SIG-M5 treated with dmso at 0.1 percent for 504 hours (cell line): Measurements from ENCODE around the gene ATP11A.
A peak's percentile ranks its signal among the peaks of the same experiment; 100 is the strongest.
"Not testable (repeated sequence)": the region's sequence is repeated elsewhere in the genome, so short reads cannot be mapped to it uniquely, and the experiment has no call there.

ENCODE experiments used
- DNase-seq: peaks from one replicate; lab custom pipeline; 2025; ENCODE audit not compliant: unreplicated experiment; lab: John Stamatoyannopoulos, UW

Gene ATP11A

GRCh38 chr13:112669881-112670499 is 19.8 kb upstream of the ATP11A start:
- DNase-seq = no peak

- no peak for DNase-seq
Measured at GRCh38 chr13:112670864-112671263, 19.0 kb upstream of the ATP11A start.

- DNase-seq = no peak
Measured at GRCh38 chr13:112671359-112671758, 18.5 kb upstream of the ATP11A start.

GRCh38 chr13:112672651-112673284 is 17.1 kb upstream of the ATP11A start:
- no peak for DNase-seq

GRCh38 chr13:112674412-112675365 is 15.1 kb upstream of the ATP11A start:
- DNase-seq = no peak

GRCh38 chr13:112675366-112675756 is 14.5 kb upstream of the ATP11A start:
- DNase-seq = no peak

- not testable (repeated sequence) for DNase-seq
Measured at GRCh38 chr13:112677421-112677962, 12.3 kb upstream of the ATP11A start.

- no peak for DNase-seq
Measured at GRCh38 chr13:112679381-112679780, 10.5 kb upstream of the ATP11A start.

GRCh38 chr13:112679932-112680677 is 9.7 kb upstream of the ATP11A start:
- DNase-seq = no peak

GRCh38 chr13:112680741-112681360 is 9.0 kb upstream of the ATP11A start:
- no peak for DNase-seq

GRCh38 chr13:112683581-112683980 is 6.3 kb upstream of the ATP11A start:
- no peak for DNase-seq

GRCh38 chr13:112684071-112684845 is 5.6 kb upstream of the ATP11A start:
- DNase-seq = no peak

- not testable (repeated sequence) for DNase-seq
Measured at GRCh38 chr13:112685189-112685805, 4.5 kb upstream of the ATP11A start.

- no peak for DNase-seq
Measured at GRCh38 chr13:112685896-112686295, 3.9 kb upstream of the ATP11A start.

- DNase-seq = no peak
Measured at GRCh38 chr13:112686364-112686763, 3.5 kb upstream of the ATP11A start.

GRCh38 chr13:112686987-112687386 is 2.9 kb upstream of the ATP11A start:
- DNase-seq = no peak

- no peak for DNase-seq
Measured at GRCh38 chr13:112687836-112688559, 1.8 kb upstream of the ATP11A start.

- peak; percentile 98 for DNase-seq
Measured at GRCh38 chr13:112688560-112689302, 1.1 kb upstream of the ATP11A start.
